HL-60/S4 treated with phorbol 12-myristate 13-acetate at 8.2 ng/mL for 4 days and 3 days (cell line): ENCODE data around the gene HOATZ.

Experiments
- in situ Hi-C: fragments of 300-500 bp; cut with MboI; formaldehyde crosslinking; loops from 2 replicates; pipeline ENCODE4 v1.15.0; 2022; ENCODE audit warnings: low sequenced_read_pairs

Gene HOATZ

GRCh38 chr11:111521135-111521534 lies 6.6 kb downstream of the HOATZ start:
- in situ Hi-C loops = no loop called here

GRCh38 chr11:111522426-111522825 lies 7.8 kb downstream of the HOATZ start:
- in situ Hi-C loops = no loop called here

DNA sequence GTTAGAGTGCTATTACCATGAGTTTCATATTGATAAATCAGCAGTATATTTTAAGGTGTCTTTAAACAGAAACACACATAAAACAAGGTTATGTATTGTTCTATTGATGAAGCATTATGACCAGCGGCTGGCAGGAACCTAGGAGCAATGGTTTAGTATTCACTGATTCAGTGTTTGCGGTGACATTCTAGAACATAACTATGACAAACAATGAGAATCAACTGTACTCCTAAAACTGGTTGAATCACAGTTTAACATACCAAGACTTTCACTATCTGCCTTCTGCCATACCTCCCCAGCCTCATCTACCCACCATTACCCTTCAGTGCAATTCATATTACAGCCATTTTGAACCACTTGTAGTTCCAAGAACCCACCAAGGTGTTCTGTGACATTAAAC lies 8.8 kb downstream of the HOATZ start:
- in situ Hi-C loops = no loop called here

DNA sequence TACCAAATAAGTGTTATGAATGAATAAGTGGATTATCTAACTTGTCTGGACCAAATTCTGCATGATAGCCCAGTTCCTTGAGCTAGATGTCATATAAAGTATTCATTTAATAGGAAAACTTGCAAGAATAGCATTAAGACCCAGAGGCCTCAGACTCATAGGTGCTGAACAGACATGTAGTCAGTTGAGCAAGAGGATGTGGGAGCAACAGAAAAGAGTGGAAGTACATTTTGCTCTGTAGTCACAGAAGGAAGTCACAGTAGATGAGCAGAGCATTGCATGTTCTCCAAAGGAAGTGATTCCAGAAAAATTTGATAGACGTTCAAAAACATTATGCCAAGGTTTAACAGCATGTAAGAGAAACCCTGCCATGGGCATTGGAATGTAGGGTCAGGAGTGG lies 9.5 kb downstream of the HOATZ start:
- in situ Hi-C loops = no loop called here

GRCh38 chr11:111525456-111525855 lies 10.9 kb downstream of the HOATZ start:
- in situ Hi-C loops = no loop called here

GRCh38 chr11:111526501-111526900 lies 11.9 kb downstream of the HOATZ start:
- in situ Hi-C loops = no loop called here

DNA sequence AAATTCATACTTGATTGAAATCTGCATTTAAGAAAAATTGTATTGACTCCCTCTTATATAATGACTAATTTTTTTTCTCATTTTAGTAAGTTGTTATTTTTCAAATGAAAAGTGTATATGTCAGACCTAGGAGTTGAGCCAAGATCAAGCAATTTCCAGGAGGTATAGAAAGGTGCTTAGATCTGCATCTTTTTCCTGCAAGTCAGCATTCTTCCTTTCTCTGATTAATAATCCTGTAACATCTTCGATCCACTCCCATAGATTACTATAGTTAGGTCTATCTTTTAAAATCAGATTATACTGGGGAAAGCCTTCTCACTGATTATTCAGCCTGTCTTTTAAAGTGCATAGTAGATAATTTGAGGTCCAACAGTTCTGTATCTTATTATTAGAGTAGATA lies 12.7 kb downstream of the HOATZ start:
- in situ Hi-C loops = no loop called here

DNA sequence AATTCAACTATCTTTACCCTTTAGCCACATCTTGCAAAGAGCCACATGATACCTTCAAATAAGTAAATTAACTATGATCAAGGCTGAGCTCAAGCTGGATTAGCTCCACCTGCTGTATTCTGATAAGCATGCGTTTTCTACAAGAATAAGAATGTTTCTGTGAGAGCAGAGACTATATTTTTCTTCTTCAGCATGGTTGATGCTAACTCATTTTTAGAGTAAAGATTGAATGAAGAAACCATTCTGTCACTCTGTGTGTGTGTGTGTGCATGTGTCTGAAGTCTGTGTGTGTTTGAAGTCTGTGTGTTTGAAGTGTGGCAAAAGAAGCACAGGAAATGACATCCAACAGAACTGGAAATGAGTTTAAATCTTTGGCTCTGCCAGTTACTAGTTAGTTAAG lies 14.0 kb downstream of the HOATZ start:
- in situ Hi-C loops = no loop called here

DNA sequence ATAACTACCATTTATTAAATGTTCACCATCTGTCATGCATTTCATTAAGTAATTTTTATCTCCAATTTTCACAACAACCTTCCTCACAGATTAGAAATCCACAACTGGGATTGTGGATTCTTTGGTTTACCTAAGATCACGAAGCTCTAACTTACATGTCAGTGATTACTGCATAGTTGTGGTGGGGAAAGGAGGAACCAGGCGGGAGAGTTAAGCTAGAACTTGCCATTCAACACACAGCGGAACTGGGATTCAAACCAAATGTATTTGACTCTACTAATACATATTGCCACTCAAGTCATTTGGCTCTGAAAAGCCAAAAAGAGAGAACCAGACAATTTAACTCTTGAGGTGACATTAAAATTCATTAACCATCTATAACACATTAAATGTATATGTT lies 15.5 kb downstream of the HOATZ start:
- in situ Hi-C loops = no loop called here

GRCh38 chr11:111531136-111531535 lies 16.6 kb downstream of the HOATZ start:
- in situ Hi-C loops = no loop called here

GRCh38 chr11:111531687-111532364 lies 17.2 kb downstream of the HOATZ start:
- in situ Hi-C loops = no loop called here

GRCh38 chr11:111532365-111532709 lies 17.8 kb downstream of the HOATZ start:
- in situ Hi-C loops = no loop called here

DNA sequence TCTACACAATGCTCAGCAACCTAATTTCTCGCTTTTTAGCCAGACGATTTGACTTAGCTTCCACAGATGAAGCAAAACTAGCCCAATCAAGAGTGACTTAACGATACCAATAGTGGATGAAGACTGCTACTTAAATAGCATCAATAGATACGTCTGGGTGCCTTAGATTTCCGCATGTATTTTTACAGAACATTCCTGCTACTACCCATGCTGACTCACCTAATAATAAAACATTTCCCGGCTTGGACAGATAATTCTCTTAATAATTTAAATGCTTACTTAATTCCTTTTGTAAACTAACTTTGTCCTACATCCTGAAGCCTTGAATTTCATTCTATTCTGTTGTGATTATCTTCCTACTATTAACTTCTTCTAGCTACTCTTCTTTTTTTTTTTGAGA lies 20.7 kb downstream of the HOATZ start:
- in situ Hi-C loops = no loop called here

DNA sequence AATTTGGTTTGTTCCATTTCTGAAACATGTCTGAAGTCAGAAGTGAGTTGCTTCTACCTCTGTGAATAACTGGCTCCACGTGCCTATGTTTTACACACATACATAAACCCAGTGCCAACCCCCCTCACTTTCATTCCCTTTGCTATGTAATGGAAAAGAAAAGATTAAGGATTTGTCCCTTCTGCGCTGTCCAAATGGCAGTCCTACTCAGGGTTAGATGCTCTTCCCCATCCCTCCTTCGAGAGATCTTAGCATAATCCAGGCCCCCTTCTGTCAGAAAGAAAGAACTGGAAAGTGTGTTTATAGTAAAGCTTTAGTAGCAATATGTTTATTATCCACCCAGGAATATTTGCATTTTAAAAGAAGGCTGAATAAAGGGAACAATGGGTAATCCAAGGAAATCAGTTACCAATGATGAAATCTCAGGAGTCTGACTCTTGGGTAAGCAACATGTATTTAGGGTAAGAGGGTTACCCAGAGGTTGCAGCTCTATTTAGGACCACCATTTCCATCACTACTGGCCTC lies 22.8 kb downstream of the HOATZ start:
- in situ Hi-C loops = no loop called here

GRCh38 chr11:111538407-111539114 lies 24.0 kb downstream of the HOATZ start:
- in situ Hi-C loops = no loop called here

DNA sequence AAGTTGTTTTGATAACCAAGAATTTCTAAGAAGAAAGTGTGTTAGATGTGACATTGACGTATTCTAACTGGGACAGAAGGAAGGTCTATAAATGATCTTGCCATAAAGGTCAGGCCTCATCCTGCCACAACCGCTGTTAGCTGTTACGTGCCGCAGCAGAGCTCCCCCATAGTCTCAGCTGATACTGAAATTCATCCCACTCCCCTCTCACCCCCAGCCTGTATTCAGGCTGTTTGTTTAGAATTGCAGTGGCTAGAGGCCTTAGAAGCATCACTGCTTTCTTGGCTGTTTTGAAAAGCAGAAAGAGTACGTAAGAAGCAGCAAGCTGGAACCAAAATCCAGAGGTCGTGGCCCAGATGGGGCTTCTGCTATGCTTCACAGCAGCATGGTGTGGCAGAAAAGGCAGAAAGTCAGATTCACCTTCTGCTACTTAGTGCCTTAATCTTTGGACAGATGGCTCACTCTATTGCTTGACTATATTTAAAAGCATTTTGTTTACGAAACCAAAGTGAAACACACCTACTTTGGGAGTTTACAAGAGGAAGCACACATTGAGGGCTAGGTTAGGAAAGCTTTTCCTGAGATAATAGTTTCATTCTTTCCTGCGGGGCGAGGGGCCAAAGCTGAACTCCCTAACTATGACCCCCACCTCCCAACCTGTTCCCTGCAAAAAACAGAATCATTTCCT lies 25.0 kb downstream of the HOATZ start:
- in situ Hi-C loops = no loop called here

DNA sequence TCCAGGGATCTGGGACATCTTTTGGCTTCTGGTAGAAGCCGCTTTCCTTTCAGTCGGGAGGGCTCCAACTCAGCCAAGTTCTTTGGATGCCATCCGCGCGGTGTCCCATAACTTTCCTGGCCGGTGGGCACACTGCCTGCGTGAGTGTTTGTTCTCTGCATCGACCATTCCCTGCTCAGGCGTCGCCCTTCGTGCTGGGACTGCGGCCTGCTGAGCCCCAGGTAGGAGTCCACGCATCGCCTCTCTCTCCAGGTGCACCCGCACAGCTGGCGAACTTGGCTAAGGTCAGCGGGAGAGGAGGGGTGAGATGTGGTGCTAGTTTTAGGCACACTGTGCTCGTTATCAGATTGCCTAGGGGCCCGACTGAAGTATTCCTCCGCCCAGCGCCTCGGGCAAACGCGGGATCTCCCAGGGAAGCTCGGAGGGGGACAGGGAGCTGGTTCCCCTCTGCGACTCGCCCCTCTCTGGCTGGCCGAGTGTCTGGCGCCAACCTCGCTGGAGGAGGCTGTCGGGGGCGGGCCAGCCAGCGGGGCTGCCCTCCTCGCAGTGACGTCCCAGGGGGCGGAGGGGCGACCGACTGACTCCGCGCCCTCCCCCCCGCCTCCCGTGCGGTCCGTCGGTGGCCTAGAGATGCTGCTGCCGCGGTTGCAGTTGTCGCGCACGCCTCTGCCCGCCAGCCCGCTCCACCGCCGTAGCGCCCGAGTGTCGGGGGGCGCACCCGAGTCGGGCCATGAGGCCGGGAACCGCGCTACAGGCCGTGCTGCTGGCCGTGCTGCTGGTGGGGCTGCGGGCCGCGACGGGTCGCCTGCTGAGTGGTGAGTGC lies 25.7 kb downstream of the HOATZ start, which contains the start of gene LAYN:
TSS of gene LAYN (plus strand) at position 607 of the 823 bp plus-strand sequence. CDS start at position 731, 124 bp downstream.
- in situ Hi-C loops = no loop called here

DNA sequence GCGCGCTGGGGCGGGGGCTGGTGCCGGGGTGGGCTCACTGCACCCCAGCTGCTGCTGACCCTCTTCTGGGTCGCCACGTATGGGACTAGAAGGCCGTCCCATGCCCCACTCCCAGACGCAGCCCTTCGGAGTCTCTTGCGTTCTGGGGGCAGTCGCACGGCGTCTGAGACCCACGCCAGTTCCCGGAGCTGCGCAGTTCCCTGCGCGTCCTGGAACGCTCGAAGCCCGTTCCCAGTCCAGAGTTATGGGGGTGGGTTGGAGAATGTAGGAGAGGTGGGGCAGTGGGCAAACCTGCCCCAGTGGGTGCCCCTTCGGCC lies 26.3 kb downstream of the HOATZ start:
- in situ Hi-C loops = no loop called here

DNA sequence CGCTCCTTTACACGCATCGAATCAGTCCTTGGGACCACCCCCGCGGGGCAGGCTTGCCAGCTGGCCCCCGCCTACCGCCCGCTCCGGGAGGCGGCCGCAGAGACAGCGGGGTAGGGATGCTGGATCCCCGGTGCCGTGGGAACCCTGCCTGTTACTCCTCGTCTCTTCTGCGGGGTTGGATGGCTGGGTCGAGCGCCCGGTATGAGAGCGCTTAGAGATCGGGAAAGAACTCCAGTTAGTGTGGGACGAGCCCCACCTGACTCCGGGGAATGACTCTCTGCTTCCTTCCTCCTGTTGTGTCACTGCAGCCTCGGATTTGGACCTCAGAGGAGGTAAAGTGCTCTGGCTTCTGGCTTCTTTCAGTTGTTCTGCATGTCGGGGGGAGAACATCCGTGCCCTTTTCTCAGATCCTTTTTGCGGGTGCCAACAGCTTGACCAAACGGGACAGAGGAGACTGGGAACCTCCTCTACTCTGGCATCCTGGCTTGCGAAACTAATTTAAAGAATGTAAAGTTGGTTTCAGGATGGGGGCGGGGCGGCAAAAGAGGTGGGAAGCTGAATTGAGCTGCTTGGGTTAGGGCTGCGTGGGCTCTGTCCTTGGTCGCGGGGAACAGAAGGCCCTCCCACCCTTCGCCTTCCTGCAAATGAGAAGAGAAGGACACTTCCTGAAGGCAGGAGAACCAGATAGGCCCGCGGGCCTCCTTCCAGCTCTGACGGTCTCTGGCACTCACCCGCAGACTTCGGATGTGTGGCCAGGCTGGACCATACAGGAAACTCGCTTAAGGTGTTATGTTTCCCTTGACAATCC lies 26.9 kb downstream of the HOATZ start:
- in situ Hi-C loops = no loop called here

- in situ Hi-C loops = no loop called here
These were observed 28.2 kb downstream of the HOATZ start for GRCh38 chr11:111542606-111543275.
